H1 (cell line): Measurements from ENCODE around the gene SEC14L5.

Source experiments
- EZH2 ChIP-seq: fragments of 200-600 bp; sonication (generic); IDR thresholded peaks from 2 replicates; pipeline ENCODE4 v1.7.1; 2012; ENCODE audit warnings: low read depth, mild to moderate bottlenecking, moderate library complexity, low read length, inconsistent platforms; ENCODE audit not compliant: severe bottlenecking
- POLR2A ChIP-seq, 2 experiments: IDR thresholded peaks; 1 replicate in 1 of 2; 2 replicates in 1 of 2; pipeline ENCODE4 v1.6.1; 2011; ENCODE audit warnings: low read depth in 2 of 2, low read length in 2 of 2, mild to moderate bottlenecking in 2 of 2; ENCODE audit errors: control extremely low read depth in 1 of 2
- SIN3A ChIP-seq, 2 experiments: IDR thresholded peaks in 1 of 2; conservative IDR thresholded peaks in 1 of 2; 2 replicates each; pipeline ENCODE4 v1.6.1; 2011 to 2012; ENCODE audit warnings: low read length in 2 of 2, improper control_type of control experiment in 1 of 2, low read depth in 1 of 2, mild to moderate bottlenecking in 1 of 2
- SIRT6 ChIP-seq: IDR thresholded peaks from one replicate; pipeline ENCODE4 v1.7.1; 2012; ENCODE audit warnings: low read length, inconsistent platforms
- SUZ12 ChIP-seq: fragments of 200-600 bp; sonication (generic); IDR thresholded peaks from 2 replicates; pipeline ENCODE4 v1.6.1; 2012; ENCODE audit warnings: mild to moderate bottlenecking, inconsistent platforms, low read length, moderate library complexity, mixed read lengths
- TF ChIP-seq, protein P1 (sequence below), 3 experiments: IDR thresholded peaks; 1 replicate in 2 of 3; 2 replicates in 1 of 3; pipeline versions ENCODE4 v1.5.1 to v1.6.1; 2011; ENCODE audit warnings: low read length in 3 of 3, mild to moderate bottlenecking in 3 of 3, inconsistent platforms in 2 of 3, low read depth in 1 of 3, moderate library complexity in 1 of 3; ENCODE audit not compliant: insufficient read depth in 1 of 3; ENCODE audit errors: control extremely low read depth in 1 of 3

GRCh38 chr16:5001571-5001970 is 43.4 kb downstream of the SEC14L5 start:
- TF ChIP-seq SUZ12 (no peak), SIRT6 (no peak), EZH2 (no peak), POLR2A (IDR thresholded peaks at IDR 0.05; ENCODE audit: control extremely low read depth in 1 of 2, low read depth in 2 of 2, low read length in 2 of 2) (no peak), SIN3A (conservative IDR thresholded peaks at IDR 0.05 in 1 of 2, IDR thresholded peaks at IDR 0.05 in 1 of 2; ENCODE audit: low read depth in 1 of 2, low read length in 2 of 2) (no peak)
- TF ChIP-seq, protein P1, sequence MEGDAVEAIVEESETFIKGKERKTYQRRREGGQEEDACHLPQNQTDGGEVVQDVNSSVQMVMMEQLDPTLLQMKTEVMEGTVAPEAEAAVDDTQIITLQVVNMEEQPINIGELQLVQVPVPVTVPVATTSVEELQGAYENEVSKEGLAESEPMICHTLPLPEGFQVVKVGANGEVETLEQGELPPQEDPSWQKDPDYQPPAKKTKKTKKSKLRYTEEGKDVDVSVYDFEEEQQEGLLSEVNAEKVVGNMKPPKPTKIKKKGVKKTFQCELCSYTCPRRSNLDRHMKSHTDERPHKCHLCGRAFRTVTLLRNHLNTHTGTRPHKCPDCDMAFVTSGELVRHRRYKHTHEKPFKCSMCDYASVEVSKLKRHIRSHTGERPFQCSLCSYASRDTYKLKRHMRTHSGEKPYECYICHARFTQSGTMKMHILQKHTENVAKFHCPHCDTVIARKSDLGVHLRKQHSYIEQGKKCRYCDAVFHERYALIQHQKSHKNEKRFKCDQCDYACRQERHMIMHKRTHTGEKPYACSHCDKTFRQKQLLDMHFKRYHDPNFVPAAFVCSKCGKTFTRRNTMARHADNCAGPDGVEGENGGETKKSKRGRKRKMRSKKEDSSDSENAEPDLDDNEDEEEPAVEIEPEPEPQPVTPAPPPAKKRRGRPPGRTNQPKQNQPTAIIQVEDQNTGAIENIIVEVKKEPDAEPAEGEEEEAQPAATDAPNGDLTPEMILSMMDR (IDR thresholded peaks at IDR 0.05; ENCODE audit: control extremely low read depth in 1 of 3, insufficient read depth in 1 of 3, low read depth in 1 of 3, low read length in 3 of 3): no peak
